Measurements from ENCODE around the gene TRAPPC8.

Gene TRAPPC8

GRCh38 chr18:31857526-31858106 is 85.3 kb downstream of the TRAPPC8 start:
- no peak for ATAC-seq
- TF ChIP-seq SNAI2 (CRISPR knock-in tag; IDR thresholded peaks at IDR 0.05), result no peak
- TF ChIP-seq ZC3H10 (CRISPR knock-in tag; IDR thresholded peaks at IDR 0.05), result no peak
- TF ChIP-seq, protein P1, sequence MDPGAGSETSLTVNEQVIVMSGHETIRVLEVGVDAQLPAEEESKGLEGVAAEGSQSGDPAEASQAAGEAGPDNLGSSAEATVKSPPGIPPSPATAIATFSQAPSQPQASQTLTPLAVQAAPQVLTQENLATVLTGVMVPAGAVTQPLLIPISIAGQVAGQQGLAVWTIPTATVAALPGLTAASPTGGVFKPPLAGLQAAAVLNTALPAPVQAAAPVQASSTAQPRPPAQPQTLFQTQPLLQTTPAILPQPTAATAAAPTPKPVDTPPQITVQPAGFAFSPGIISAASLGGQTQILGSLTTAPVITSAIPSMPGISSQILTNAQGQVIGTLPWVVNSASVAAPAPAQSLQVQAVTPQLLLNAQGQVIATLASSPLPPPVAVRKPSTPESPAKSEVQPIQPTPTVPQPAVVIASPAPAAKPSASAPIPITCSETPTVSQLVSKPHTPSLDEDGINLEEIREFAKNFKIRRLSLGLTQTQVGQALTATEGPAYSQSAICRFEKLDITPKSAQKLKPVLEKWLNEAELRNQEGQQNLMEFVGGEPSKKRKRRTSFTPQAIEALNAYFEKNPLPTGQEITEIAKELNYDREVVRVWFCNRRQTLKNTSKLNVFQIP (CRISPR knock-in tag; IDR thresholded peaks at IDR 0.05; ENCODE audit: borderline replicate concordance, low read depth), result no peak
- no peak for TF ChIP-seq ZNF8 (CRISPR knock-in tag; IDR thresholded peaks at IDR 0.05)
- no peak for TF ChIP-seq ARNTL (CRISPR knock-in tag; IDR thresholded peaks at IDR 0.05; ENCODE audit: borderline replicate concordance, low read depth)
- TF ChIP-seq TSHZ2 (CRISPR knock-in tag; IDR thresholded peaks at IDR 0.05), result no peak
- no peak for TF ChIP-seq RARB (CRISPR knock-in tag; IDR thresholded peaks at IDR 0.05)
- TF ChIP-seq ZNF565 (CRISPR knock-in tag; conservative IDR thresholded peaks at IDR 0.05; ENCODE audit: low read depth), result no peak
- TF ChIP-seq TOX (CRISPR knock-in tag; IDR thresholded peaks at IDR 0.05; ENCODE audit: borderline replicate concordance), result no peak
- no peak for TF ChIP-seq OSR1 (CRISPR knock-in tag; IDR thresholded peaks at IDR 0.05)
- TF ChIP-seq ZNF70 (CRISPR knock-in tag; IDR thresholded peaks at IDR 0.05), result no peak
- TF ChIP-seq CSRNP3 (CRISPR knock-in tag; IDR thresholded peaks at IDR 0.05), result no peak
- no peak for TF ChIP-seq BACH2 (CRISPR knock-in tag; IDR thresholded peaks at IDR 0.05; ENCODE audit: borderline replicate concordance)
- no peak for TF ChIP-seq GLIS3 (CRISPR knock-in tag; IDR thresholded peaks at IDR 0.05)
- TF ChIP-seq ZFP30 (CRISPR knock-in tag; IDR thresholded peaks at IDR 0.05), result no peak
- no peak for TF ChIP-seq CSDC2 (CRISPR knock-in tag; IDR thresholded peaks at IDR 0.05)
- no peak for TF ChIP-seq TCF4 (CRISPR knock-in tag; IDR thresholded peaks at IDR 0.05; ENCODE audit: borderline replicate concordance)
- TF ChIP-seq CREB5 (CRISPR knock-in tag; IDR thresholded peaks at IDR 0.05; ENCODE audit: low read depth), result no peak

- no peak for ATAC-seq
- TF ChIP-seq PATZ1 (CRISPR knock-in tag; IDR thresholded peaks at IDR 0.05; ENCODE audit: borderline replicate concordance), result no peak
- no peak for TF ChIP-seq BACH2 (CRISPR knock-in tag; IDR thresholded peaks at IDR 0.05; ENCODE audit: borderline replicate concordance)
- TF ChIP-seq ZFP3 (CRISPR knock-in tag; IDR thresholded peaks at IDR 0.05), result no peak
- TF ChIP-seq ZNF70 (CRISPR knock-in tag; IDR thresholded peaks at IDR 0.05), result no peak
- TF ChIP-seq RARB (CRISPR knock-in tag; IDR thresholded peaks at IDR 0.05), result no peak
- no peak for TF ChIP-seq PPARA (CRISPR knock-in tag; IDR thresholded peaks at IDR 0.05; ENCODE audit: borderline replicate concordance)
- TF ChIP-seq ZNF8 (CRISPR knock-in tag; IDR thresholded peaks at IDR 0.05), result no peak
- TF ChIP-seq CSDC2 (CRISPR knock-in tag; IDR thresholded peaks at IDR 0.05), result no peak
- TF ChIP-seq ZNF565 (CRISPR knock-in tag; conservative IDR thresholded peaks at IDR 0.05; ENCODE audit: low read depth), result no peak
- no peak for TF ChIP-seq ISL1 (CRISPR knock-in tag; IDR thresholded peaks at IDR 0.05)
- TF ChIP-seq ARNTL (CRISPR knock-in tag; IDR thresholded peaks at IDR 0.05; ENCODE audit: borderline replicate concordance, low read depth), result no peak
These were observed 92.1 kb downstream of the TRAPPC8 start for GRCh38 chr18:31850844-31851243.
